Activated naive CD4-positive, alpha-beta T cell treated with anti-CD3 and anti-CD28 coated beads, Interleukin-2, amount 50 U/mL, for 24 hours (primary cell): ENCODE data around the gene PTAR1.

ENCODE experiments used
- H3K27ac Mint-ChIP-seq: one replicate; pipeline ENCODE4 v1.8.0; 2021; ENCODE audit warnings: mild to moderate bottlenecking, mixed read lengths
- H3K27me3 Mint-ChIP-seq: one replicate; pipeline ENCODE4 v1.8.0; 2021; ENCODE audit warnings: mixed read lengths
- H3K36me3 Mint-ChIP-seq: one replicate; pipeline ENCODE4 v1.8.0; 2021; ENCODE audit warnings: mixed read lengths
- H3K4me1 Mint-ChIP-seq: one replicate; pipeline ENCODE4 v1.8.0; 2021; ENCODE audit warnings: mixed read lengths
- H3K4me3 Mint-ChIP-seq: one replicate; pipeline ENCODE4 v1.8.0; 2021; ENCODE audit warnings: mild to moderate bottlenecking, mixed read lengths
- H3K9me3 Mint-ChIP-seq: one replicate; pipeline ENCODE4 v1.8.0; 2021; ENCODE audit warnings: mixed read lengths

PTAR1 gene

DNA sequence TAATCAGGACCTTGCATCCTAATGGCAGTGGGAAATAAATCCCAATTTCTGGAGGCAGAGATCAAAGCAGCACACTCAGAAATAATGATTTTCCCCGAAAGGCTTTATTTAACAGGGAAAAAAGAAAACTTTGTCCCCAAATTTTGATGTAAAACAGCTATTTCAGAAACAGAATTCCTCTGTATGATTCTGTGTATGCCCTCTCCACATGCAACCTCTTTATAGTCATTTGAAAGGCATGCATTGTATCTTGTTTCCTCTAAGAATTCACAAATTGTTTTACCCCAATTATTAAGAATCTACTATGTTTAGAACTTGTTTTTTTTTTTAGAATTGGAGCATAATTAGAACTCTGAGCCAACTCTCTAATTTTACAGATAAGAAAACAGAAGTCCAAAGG is 2.7 kb upstream of the PTAR1 start:
- H3K36me3 Mint-ChIP-seq, result peaks cover 4% of the 10 kb centered on the region
- H3K27me3 Mint-ChIP-seq, result no peaks in the 10 kb centered on the region
- no peaks in the 10 kb centered on the region for H3K9me3 Mint-ChIP-seq
- H3K4me1 Mint-ChIP-seq, result peaks cover 13% of the 10 kb centered on the region
- H3K4me3 Mint-ChIP-seq, result no peak overlapping the region
- no peak overlapping the region for H3K27ac Mint-ChIP-seq

DNA sequence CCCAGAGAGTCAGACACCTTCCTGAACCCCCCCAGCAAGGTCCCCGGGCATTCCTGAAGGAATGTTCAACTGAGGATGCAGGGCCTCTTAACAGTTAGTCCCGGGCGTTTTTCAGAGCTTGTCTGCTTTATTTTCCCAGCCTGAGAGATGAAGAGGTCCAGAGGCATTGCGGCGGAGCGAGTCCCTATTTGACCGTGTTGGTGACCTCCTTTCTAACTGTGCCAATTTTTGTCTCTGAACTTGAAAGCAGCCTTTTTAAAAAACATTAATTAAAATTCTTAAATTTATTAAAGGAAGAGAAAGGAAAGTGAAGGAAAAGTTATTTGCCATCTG is 433 bp upstream of the PTAR1 start:
- Mint-ChIP-seq H3K27me3 (no peaks in the 10 kb centered on the region), H3K27ac (peak overlapping the region; percentile 84), H3K4me3 (peak overlapping the region; percentile 99), H3K36me3 (peaks cover 10% of the 10 kb centered on the region), H3K4me1 (peaks cover 34% of the 10 kb centered on the region), H3K9me3 (no peaks in the 10 kb centered on the region)

DNA sequence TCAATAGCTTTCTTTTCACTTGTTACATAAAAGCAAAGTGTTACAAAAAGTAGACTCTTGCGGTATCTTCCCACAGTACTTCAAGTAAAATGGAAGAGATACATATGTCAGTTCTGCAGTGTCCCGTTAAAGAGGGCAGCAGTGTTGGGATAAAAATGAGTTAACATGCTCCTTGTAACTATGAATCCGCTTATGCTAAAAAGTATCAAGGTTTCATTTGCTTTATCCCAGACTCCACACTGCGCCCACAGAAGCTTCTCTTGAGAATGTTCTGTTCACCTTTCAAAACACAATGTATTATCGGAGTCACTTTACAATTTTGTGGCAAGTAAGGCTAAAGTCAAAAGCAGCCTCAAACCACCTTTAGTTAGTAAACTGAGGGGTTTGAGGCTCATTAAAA is 790 bp downstream of the PTAR1 start:
- Mint-ChIP-seq H3K4me3 (peak overlapping the region; percentile 99), H3K27me3 (no peaks in the 10 kb centered on the region), H3K27ac (peak overlapping the region; percentile 95), H3K9me3 (no peaks in the 10 kb centered on the region), H3K36me3 (peaks cover 10% of the 10 kb centered on the region), H3K4me1 (peaks cover 39% of the 10 kb centered on the region)

DNA sequence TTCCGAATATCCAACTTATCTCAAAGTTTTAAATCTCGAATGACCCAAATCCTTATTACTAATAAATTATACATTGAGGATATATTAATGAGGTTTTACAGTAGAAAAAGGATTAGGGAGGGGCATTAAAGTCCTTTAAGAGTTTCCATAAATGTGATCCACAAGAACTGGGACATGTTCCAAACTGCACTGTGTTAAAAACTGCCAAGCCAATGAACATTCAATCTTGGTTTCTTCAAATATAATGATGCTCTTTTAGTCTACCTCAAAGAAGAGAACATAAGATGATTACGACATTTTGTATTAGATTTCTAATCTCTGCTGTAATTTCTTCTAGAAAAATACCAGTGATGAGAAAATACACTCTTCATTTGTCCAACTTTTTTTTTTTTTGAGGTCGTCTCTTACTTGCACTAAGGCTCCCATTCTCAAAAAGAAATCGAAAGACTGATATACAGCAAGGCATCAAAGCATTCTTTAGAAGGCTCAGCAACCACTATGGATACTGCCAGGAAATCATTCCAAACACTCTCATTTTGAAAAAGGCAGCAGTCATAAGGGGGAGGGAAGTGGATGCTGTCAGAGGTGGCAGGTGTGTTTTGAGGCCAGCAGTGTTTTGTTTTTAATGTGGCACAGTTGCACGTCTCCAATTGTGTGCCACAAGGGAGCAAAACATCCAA is 1.7 kb downstream of the PTAR1 start:
- Mint-ChIP-seq H3K36me3 (peaks cover 13% of the 10 kb centered on the region), H3K27me3 (no peaks in the 10 kb centered on the region), H3K4me3 (peak overlapping the region; percentile 84), H3K27ac (peak overlapping the region; percentile 79), H3K4me1 (peaks cover 48% of the 10 kb centered on the region), H3K9me3 (no peaks in the 10 kb centered on the region)

DNA sequence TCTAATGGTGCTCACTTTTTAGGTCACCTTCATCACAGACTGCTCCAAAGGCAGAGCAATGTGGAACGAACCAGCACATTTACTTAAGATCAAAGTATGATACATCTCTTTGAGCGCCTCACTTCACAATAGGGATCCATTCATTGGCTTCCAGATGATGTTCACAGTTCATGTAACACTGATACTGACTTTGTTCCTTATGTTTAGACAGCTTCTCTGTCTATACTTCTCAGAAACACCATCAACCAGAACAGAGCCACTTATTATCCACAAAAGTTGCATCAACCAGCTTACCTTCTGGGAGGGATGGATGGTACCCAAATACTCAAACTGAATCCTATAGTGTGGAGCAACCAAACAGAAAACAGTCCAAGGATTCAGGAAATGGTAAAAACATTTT is 4.6 kb downstream of the PTAR1 start:
- no peak overlapping the region for H3K4me3 Mint-ChIP-seq
- peaks cover 73% of the 10 kb centered on the region for H3K4me1 Mint-ChIP-seq
- peaks cover 19% of the 10 kb centered on the region for H3K36me3 Mint-ChIP-seq
- no peaks in the 10 kb centered on the region for H3K27me3 Mint-ChIP-seq
- no peak overlapping the region for H3K27ac Mint-ChIP-seq
- H3K9me3 Mint-ChIP-seq, result no peaks in the 10 kb centered on the region

DNA sequence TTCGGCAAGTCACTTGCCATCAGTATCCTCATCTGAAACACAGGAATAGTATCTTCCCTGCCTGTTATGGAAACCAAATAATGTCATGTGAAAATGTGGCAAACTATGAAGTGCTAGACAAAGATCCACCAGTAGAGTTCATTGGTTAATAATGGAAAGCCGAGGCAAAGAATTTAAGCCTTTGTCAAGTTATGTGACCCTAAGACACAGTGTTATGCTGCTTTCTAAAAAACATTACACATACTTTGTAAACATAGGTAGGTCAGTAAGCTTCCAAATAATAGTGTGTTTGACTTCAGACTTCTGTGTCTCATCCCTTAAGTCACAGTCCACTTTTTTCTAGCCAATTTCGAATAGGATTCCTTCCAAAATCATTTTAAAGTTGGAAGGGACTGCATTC is 6.0 kb downstream of the PTAR1 start:
- H3K9me3 Mint-ChIP-seq, result no peaks in the 10 kb centered on the region
- H3K4me1 Mint-ChIP-seq, result peaks cover 82% of the 10 kb centered on the region
- H3K36me3 Mint-ChIP-seq, result peaks cover 23% of the 10 kb centered on the region
- H3K4me3 Mint-ChIP-seq, result no peak overlapping the region
- no peak overlapping the region for H3K27ac Mint-ChIP-seq
- no peaks in the 10 kb centered on the region for H3K27me3 Mint-ChIP-seq

DNA sequence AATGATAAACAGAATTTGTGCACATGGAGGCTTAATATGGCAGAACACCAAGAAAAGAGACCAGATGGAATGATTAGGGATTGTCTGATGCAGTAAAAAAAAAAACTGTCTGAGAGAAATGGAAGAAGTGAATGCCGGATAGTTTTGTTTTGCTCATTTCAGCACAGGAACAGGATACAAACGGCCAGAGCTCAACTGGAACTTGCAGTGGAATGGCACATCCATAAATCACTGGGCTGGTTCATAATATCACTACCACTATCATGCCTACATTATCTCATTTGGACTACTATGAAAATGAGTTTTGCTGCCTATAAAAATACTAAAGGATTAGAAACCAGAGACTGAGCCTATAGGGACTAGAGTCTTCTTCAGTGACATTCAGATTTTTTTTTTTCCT is 9.7 kb downstream of the PTAR1 start:
- Mint-ChIP-seq H3K36me3 (peaks cover 29% of the 10 kb centered on the region), H3K27ac (no peak overlapping the region), H3K4me3 (no peak overlapping the region), H3K4me1 (peaks cover 83% of the 10 kb centered on the region), H3K9me3 (no peaks in the 10 kb centered on the region), H3K27me3 (no peaks in the 10 kb centered on the region)

DNA sequence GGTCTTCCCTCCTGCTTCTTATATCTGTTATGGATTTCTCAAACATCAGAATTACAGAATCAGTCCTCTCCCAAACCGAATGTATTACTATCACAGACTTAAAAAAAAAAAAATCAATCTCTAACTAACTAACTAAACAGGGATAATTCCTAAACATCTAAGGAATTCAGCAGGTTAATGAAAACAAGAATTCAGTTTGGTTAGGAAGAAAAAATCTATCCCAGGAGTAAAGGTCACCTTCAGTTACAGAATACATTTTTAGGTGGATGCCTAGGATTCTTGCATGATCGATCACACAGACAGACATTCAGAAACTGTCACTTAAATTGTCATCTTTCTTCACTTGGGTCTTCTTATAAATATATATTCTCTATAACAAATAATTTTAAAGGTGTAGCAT is 11.5 kb downstream of the PTAR1 start:
- Mint-ChIP-seq H3K27me3 (no peaks in the 10 kb centered on the region), H3K36me3 (peaks cover 27% of the 10 kb centered on the region), H3K4me1 (peaks cover 84% of the 10 kb centered on the region), H3K27ac (no peak overlapping the region), H3K9me3 (no peaks in the 10 kb centered on the region), H3K4me3 (no peak overlapping the region)

DNA sequence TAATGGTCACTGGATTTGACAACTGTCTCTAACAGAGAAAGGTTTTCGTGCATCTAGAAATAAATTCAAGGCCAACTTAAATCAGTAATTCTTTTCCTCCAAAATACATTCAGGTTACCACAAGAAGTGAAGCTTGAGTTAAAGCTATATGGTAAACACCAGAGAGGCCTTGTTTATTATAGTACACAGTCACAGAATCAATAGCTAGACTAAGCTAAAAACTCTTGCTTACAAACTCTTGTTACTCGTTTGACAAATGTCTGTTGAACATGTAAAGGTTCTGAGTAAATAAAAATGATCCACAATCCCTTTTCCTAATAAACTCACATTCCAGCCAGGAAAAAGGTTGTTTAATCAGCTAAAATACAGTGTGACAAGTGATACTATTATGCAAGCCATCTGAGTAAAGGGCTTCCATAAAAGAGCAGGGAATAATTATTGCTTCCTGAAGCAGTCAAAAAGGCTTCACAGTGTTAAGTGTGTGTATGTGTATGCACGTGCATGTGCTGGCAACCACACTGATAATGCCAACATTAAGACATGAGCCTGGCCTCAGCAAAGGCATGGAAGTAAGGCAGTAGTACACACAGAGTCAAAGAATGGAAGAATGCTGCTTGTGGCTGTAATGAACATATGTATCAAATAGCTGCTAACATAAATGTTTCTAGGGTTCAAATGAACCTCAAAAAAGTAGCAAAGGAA is 12.8 kb downstream of the PTAR1 start:
- H3K36me3 Mint-ChIP-seq, result peaks cover 27% of the 10 kb centered on the region
- H3K9me3 Mint-ChIP-seq, result no peaks in the 10 kb centered on the region
- H3K27me3 Mint-ChIP-seq, result no peaks in the 10 kb centered on the region
- H3K4me1 Mint-ChIP-seq, result peaks cover 76% of the 10 kb centered on the region
- H3K27ac Mint-ChIP-seq, result no peak overlapping the region
- H3K4me3 Mint-ChIP-seq, result no peak overlapping the region

DNA sequence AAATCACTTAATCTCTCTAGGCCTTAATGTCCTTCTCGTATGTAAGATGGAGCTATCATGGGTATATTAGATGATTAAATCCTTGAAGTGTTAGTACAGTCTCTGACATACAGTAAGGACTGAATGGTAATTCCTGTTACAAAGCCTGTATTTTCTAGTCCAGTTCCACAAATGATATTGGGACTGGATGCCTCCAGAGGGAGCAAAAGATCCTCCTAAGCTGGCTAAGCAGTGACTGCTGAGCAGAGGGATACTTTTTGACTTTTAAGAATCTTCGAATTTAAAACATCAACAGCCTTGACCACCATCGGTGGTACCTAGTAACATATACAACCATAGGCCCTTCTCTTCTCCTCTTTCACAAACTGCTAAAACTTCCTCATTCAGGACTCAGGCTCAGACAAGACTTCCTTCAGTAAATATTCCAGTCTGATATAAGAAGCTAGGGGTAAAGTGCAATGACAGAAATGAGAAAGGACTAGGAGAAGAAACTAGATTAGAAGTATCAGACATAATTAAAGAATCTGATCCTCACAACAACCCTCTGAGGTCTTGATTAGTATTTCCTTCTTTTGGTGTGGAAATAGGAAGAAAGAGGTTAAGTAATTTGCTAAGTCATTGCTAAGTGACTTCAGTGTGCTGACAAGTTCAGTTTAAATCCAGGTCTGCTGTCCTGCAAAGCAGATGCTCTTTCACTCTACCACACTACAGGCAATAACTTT is 13.9 kb downstream of the PTAR1 start:
- peaks cover 27% of the 10 kb centered on the region for H3K36me3 Mint-ChIP-seq
- no peak overlapping the region for H3K4me3 Mint-ChIP-seq
- peak overlapping the region; percentile 84 for H3K27ac Mint-ChIP-seq
- no peaks in the 10 kb centered on the region for H3K27me3 Mint-ChIP-seq
- no peaks in the 10 kb centered on the region for H3K9me3 Mint-ChIP-seq
- H3K4me1 Mint-ChIP-seq, result peaks cover 73% of the 10 kb centered on the region

DNA sequence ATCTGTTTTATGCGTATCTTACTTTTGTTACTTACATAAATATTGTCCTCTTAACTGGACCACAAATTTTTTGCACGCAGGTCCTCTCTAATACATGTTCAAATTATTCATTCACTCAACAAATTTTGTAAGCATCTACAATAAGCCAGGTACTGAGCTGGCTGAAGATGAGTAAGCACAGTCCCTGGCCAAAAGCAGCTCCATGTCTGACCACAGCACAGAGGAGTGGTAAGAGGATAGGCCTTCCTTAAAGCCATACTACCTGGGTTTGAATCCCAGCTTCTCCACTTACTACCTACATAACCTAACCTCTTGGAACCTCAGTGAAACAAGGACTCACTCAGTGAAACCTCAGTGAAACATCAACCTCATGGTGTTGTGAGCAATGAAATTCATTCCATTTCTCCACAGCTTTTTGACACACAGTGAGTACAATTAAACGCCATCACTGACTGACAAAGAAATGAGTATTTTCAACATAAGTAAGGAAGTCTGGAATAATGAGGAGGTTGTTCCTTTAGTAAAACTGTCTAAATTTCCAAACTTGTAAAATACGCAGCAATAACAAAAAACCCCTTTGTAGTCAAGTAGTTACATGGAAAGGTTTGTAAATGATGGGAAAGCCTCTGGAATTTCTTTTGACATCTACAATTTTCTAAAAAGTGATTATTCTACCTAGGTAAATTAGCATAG is 15.0 kb downstream of the PTAR1 start:
- H3K4me1 Mint-ChIP-seq, result peaks cover 64% of the 10 kb centered on the region

DNA sequence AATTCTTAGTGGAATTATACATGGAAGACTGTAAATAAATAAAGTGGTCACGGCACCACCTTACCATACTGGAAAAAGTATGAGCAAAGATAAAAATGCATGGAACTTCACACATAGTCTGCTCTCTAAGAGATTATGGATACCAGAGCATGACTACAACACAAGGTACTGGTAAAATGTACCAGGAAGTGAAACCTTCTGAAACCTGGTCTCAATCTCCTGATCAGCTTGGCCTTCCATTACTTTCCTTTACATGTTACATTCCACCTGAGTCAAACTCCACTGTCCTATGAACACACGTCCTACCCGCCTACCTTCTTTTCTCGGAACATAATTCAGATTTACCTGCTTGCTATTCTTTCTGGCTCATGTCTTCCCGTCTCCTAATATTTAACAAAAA is 15.9 kb downstream of the PTAR1 start:
- Mint-ChIP-seq H3K36me3 (peaks cover 29% of the 10 kb centered on the region), H3K27me3 (no peaks in the 10 kb centered on the region), H3K9me3 (no peaks in the 10 kb centered on the region), H3K4me3 (no peak overlapping the region), H3K4me1 (peaks cover 56% of the 10 kb centered on the region), H3K27ac (no peak overlapping the region)

More for the DNA sequence above, 15.0 kb downstream of the PTAR1 start:
- Mint-ChIP-seq H3K36me3 (peaks cover 29% of the 10 kb centered on the region), H3K27ac (no peak overlapping the region), H3K4me3 (no peak overlapping the region), H3K9me3 (no peaks in the 10 kb centered on the region), H3K27me3 (no peaks in the 10 kb centered on the region)

DNA sequence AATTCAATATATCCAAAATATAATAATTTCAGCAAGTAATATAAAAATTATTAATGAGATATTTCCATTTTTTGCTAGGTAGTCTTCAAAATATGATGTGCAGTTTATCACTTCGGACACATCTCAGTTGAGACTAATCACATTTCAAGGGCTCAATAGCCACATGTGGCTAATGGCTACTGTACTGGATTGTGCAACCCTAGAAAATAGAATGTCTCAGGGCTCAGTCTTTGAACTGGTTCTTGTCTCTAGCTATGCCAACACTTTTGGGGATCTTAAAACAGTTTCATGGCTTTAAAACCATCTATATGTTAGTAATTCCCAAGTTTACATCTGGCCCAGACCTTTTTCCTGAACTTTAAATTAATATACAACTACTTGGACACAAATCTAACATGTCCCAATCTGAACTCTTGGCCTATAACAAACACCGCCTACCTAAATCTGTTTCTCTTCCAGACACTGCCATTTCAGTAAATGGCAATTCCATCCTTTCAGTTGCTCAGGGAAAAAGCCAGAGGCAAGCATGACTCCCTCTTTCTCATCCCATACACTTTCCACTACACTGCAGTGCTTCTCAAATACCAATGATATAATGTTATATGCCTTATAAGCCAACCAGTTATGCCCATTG is 18.8 kb downstream of the PTAR1 start:
- peaks cover 29% of the 10 kb centered on the region for H3K36me3 Mint-ChIP-seq
- peaks cover 34% of the 10 kb centered on the region for H3K4me1 Mint-ChIP-seq
- H3K27ac Mint-ChIP-seq, result no peak overlapping the region
- no peaks in the 10 kb centered on the region for H3K27me3 Mint-ChIP-seq
- H3K4me3 Mint-ChIP-seq, result no peak overlapping the region
- H3K9me3 Mint-ChIP-seq, result no peaks in the 10 kb centered on the region

DNA sequence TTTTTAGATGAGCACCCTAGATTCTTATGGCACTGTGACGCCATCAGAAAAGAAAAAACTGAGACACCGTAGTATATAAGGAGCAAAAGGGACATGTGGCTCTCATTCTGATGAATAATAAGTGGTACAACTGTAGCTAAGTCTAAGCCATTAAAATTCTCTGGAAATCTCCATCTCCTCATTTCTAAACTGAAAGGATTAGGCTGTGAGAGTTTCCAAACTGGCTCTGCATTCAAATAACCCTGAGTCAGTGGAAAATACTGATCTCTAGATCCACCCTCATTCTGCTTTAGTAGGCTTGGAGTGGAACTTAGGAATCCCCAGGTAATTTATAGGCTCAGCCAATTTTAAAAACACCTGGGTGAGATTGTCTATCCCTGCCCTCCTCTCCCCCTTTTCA is 28.5 kb downstream of the PTAR1 start:
- Mint-ChIP-seq H3K4me3 (no peak overlapping the region), H3K9me3 (no peaks in the 10 kb centered on the region), H3K27ac (no peak overlapping the region)

DNA sequence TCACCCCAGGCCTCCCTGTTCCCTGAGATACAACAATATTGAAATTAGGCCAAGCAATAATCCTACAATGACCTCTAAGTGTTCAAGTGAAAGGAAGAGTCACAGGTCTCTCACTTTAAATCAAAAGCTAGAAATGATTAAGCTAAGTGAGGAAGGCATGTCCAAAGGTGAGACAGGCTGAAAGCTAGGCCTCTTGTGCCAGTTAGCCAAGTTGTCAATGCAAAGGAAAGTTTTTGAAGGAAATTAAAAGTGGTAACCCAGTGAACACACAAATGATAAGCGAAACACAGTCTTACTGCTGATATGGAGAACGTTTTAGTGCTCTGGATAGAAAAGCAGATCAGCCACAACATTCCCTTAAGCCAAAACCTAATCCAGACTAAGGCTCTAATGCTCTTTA is 39.8 kb downstream of the PTAR1 start:
- Mint-ChIP-seq H3K4me3 (no peak overlapping the region), H3K36me3 (peaks cover 33% of the 10 kb centered on the region), H3K27ac (no peak overlapping the region), H3K9me3 (no peaks in the 10 kb centered on the region), H3K4me1 (no peaks in the 10 kb centered on the region), H3K27me3 (no peaks in the 10 kb centered on the region)

More for the DNA sequence above, 28.5 kb downstream of the PTAR1 start:
- H3K36me3 Mint-ChIP-seq, result peaks cover 21% of the 10 kb centered on the region
- H3K4me1 Mint-ChIP-seq, result no peaks in the 10 kb centered on the region
- no peaks in the 10 kb centered on the region for H3K27me3 Mint-ChIP-seq
